DOHH2 (cell line): ENCODE measurements around the gene ADGRL3.
"Not testable (repeated sequence)": the region's sequence is repeated elsewhere in the genome, so short reads cannot be mapped to it uniquely, and the experiment has no call there.

ENCODE experiments used
- H3F3A ChIP-seq: fragments of 200-600 bp; sonication (generic), shearing (Covaris generic); 2 replicates; pipeline ENCODE4 v1.6.0; 2016; ENCODE audit warnings: antibody characterized with exemption, mild to moderate bottlenecking; ENCODE audit not compliant: control insufficient read depth, insufficient read depth
- H3K27ac ChIP-seq: fragments of 200-600 bp; sonication (generic); 2 replicates; pipeline ENCODE4 v1.5.1; 2014; ENCODE audit warnings: low read depth, mild to moderate bottlenecking, low read length, moderate library complexity
- H3K27me3 ChIP-seq: fragments of 200-600 bp; sonication (generic); 2 replicates; pipeline ENCODE4 v1.6.1; 2014; ENCODE audit warnings: mild to moderate bottlenecking, low read length, mixed read lengths; ENCODE audit not compliant: control insufficient read depth
- H3K36me3 ChIP-seq: fragments of 200-600 bp; sonication (generic); 2 replicates; pipeline ENCODE4 v1.6.1; 2014; ENCODE audit warnings: mild to moderate bottlenecking, low read length, moderate library complexity, mixed read lengths; ENCODE audit not compliant: control insufficient read depth
- H3K4me1 ChIP-seq: fragments of 200-600 bp; sonication (generic); 2 replicates; pipeline ENCODE4 v1.6.1; 2014; ENCODE audit warnings: mild to moderate bottlenecking, low read length, mixed read lengths; ENCODE audit not compliant: control insufficient read depth
- H3K4me2 ChIP-seq: fragments of 200-600 bp; sonication (generic); 2 replicates; pipeline ENCODE4 v1.6.0; 2014; ENCODE audit warnings: mild to moderate bottlenecking, low read length, moderate library complexity
- H3K4me3 ChIP-seq: fragments of 200-600 bp; sonication (generic); 2 replicates; pipeline ENCODE4 v1.5.1; 2014; ENCODE audit warnings: mild to moderate bottlenecking, low read length, mixed read lengths
- H3K79me2 ChIP-seq: fragments of 200-600 bp; sonication (generic); 2 replicates; pipeline ENCODE4 v1.6.1; 2014; ENCODE audit warnings: mild to moderate bottlenecking, low read length, mixed read lengths; ENCODE audit not compliant: control insufficient read depth
- H3K9me2 ChIP-seq: fragments of 200-600 bp; sonication (generic); replicated peaks from 2 replicates; pipeline ENCODE4 v1.6.1; 2014; ENCODE audit warnings: mild to moderate bottlenecking, low read length, mixed read lengths; ENCODE audit not compliant: control insufficient read depth
- H3K9me3 ChIP-seq: fragments of 200-600 bp; sonication (generic); 2 replicates; pipeline ENCODE4 v1.6.1; 2014; ENCODE audit warnings: antibody characterized with exemption, low read length, mixed read lengths; ENCODE audit not compliant: control insufficient read depth, insufficient read depth
- H4K20me1 ChIP-seq: fragments of 200-600 bp; sonication (generic); 2 replicates; pipeline ENCODE4 v1.6.0; 2014; ENCODE audit warnings: low read depth, mild to moderate bottlenecking, antibody characterized with exemption, low read length, moderate library complexity; ENCODE audit not compliant: control insufficient read depth, insufficient read depth
- EZH2phosphoT487 ChIP-seq: fragments of 200-600 bp; sonication (generic); IDR thresholded peaks from 2 replicates; pipeline ENCODE4 v1.6.1; 2017; ENCODE audit warnings: borderline replicate concordance, mild to moderate bottlenecking, antibody characterized with exemption, low read length, moderate library complexity, mixed read lengths
- TF ChIP-seq, protein P1 (sequence below): fragments of 200-600 bp; sonication (generic); IDR thresholded peaks from one replicate; pipeline ENCODE4 v1.5.1; 2014; ENCODE audit warnings: antibody characterized with exemption, mild to moderate bottlenecking, low read depth, low read length; ENCODE audit not compliant: poor library complexity, severe bottlenecking

The ADGRL3 gene

DNA sequence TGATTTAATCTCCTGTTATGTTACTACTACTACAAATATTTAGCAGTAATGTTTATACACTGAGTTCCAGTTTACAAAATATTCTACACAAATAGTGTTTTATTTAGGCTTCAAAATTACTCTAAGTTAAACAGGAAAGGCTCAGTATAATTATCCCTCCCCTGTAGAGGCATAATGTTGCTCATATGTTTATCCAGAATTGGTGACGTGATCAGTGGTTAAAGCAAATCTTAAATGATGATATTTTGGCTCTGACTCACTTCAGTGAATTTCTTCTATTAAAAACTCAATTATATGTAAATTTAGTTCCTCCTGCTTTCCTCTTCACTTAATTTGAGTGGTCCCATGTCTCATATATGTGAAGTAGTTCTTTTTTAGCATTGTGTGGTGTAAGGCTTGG is 438.5 kb downstream of the ADGRL3 start:
- Histone ChIP-seq H3K4me2 (no peak overlapping the region), H3K27ac (no peak overlapping the region), H3F3A (no peaks in the 10 kb centered on the region), H4K20me1 (no peaks in the 10 kb centered on the region), H3K36me3 (no peaks in the 10 kb centered on the region), H3K27me3 (no peaks in the 10 kb centered on the region), H3K4me1 (no peaks in the 10 kb centered on the region), H3K9me2 (no peaks in the 10 kb centered on the region), H3K4me3 (no peak overlapping the region), H3K79me2 (no peaks in the 10 kb centered on the region), H3K9me3 (no peaks in the 10 kb centered on the region)
- TF ChIP-seq, protein P1, sequence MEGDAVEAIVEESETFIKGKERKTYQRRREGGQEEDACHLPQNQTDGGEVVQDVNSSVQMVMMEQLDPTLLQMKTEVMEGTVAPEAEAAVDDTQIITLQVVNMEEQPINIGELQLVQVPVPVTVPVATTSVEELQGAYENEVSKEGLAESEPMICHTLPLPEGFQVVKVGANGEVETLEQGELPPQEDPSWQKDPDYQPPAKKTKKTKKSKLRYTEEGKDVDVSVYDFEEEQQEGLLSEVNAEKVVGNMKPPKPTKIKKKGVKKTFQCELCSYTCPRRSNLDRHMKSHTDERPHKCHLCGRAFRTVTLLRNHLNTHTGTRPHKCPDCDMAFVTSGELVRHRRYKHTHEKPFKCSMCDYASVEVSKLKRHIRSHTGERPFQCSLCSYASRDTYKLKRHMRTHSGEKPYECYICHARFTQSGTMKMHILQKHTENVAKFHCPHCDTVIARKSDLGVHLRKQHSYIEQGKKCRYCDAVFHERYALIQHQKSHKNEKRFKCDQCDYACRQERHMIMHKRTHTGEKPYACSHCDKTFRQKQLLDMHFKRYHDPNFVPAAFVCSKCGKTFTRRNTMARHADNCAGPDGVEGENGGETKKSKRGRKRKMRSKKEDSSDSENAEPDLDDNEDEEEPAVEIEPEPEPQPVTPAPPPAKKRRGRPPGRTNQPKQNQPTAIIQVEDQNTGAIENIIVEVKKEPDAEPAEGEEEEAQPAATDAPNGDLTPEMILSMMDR, result no peak
- no peak for TF ChIP-seq EZH2phosphoT487

DNA sequence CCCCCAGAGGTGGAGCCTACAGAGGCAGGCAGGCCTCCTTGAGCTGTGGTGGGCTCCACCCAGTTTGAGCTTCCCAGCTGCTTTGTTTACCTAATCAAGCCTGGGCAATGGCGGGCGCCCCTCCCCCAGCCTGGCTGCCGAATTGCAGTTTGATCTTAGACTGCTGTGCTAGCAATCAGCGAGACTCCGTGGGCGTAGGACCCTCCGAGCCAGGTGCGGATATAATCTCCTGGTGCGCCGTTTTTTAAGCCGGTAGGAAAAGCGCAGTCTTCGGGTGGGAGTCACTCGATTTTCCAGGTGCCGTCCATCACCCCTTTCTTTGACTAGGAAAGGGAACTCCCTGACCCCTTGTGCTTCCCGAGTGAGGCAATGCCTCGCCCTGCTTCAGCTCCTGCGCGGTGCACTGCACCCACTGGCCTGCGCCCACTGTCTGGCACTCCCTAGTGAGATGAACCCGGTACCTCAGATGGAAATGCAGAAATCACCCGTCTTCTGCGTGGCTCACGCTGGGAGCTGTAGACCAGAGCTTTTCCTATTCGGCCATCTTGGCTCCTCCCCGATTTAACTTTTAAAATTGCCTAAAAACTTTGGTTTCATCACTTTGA is 446.7 kb downstream of the ADGRL3 start:
- H3K4me3 ChIP-seq, H3K36me3 ChIP-seq, H3K4me1 ChIP-seq, H3K27ac ChIP-seq, H3K79me2 ChIP-seq, H4K20me1 ChIP-seq, H3K4me2 ChIP-seq, H3K27me3 ChIP-seq, H3F3A ChIP-seq, H3K9me2 ChIP-seq, H3K9me3 ChIP-seq: not testable (repeated sequence)

DNA sequence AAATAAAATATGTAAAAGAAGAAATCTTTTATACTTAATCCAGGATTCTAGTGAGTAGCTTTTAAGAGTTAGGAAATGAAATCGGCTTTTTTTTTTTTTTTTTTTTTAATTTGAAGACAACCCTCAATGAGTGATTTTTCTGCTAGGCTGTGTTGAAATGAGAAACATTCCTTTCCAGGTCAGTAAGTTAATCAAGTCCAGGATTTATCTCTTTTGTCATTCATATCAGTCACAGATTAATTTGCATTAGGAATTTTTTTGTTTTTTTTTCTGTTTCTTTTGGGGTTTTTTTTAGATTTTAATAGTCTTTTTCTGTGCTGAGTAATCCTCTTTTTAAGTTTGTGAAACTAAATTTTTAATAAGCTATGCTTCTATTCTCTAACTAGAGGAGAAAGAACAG is 448.1 kb downstream of the ADGRL3 start:
- H3K27ac ChIP-seq, result no peak overlapping the region
- no peak overlapping the region for H3K4me2 ChIP-seq
- no peaks in the 10 kb centered on the region for H3F3A ChIP-seq
- TF ChIP-seq EZH2phosphoT487, result no peak
- TF ChIP-seq, protein P1, result no peak
- no peaks in the 10 kb centered on the region for H4K20me1 ChIP-seq
- H3K4me3 ChIP-seq, result no peak overlapping the region
- no peaks in the 10 kb centered on the region for H3K9me3 ChIP-seq
- H3K9me2 ChIP-seq, result no peaks in the 10 kb centered on the region
- no peaks in the 10 kb centered on the region for H3K4me1 ChIP-seq
- no peaks in the 10 kb centered on the region for H3K27me3 ChIP-seq
- no peaks in the 10 kb centered on the region for H3K36me3 ChIP-seq
- H3K79me2 ChIP-seq, result no peaks in the 10 kb centered on the region

DNA sequence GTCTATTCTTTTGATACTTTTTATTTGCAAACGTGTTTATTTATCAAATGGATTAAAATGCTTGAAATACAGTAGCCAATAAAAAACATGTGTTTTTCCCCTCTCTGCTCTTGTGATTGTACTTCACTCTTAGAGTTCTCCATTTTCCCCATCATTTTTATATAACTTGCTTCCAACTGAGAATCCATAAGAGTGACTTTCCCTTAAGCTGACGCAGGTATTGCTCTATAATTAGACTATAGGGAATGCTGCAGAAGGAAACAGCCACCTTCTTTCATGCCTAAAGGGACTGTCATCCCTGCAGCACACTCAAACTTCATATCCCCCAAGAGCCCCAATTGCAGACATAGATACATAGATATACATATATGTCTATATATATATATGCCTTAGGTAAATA is 456.9 kb downstream of the ADGRL3 start:
- H3K4me3 ChIP-seq, result no peak overlapping the region
- no peaks in the 10 kb centered on the region for H3K36me3 ChIP-seq
- no peaks in the 10 kb centered on the region for H3F3A ChIP-seq
- no peaks in the 10 kb centered on the region for H3K9me2 ChIP-seq
- no peaks in the 10 kb centered on the region for H4K20me1 ChIP-seq
- no peak overlapping the region for H3K27ac ChIP-seq
- H3K9me3 ChIP-seq, result no peaks in the 10 kb centered on the region; the same call in 1 of the 2 replicates
- no peak overlapping the region for H3K4me2 ChIP-seq
- H3K79me2 ChIP-seq, result no peaks in the 10 kb centered on the region
- no peaks in the 10 kb centered on the region for H3K27me3 ChIP-seq
- no peaks in the 10 kb centered on the region for H3K4me1 ChIP-seq
- TF ChIP-seq, protein P1, result no peak
- TF ChIP-seq EZH2phosphoT487, result no peak
